GM19395 (cell line): ENCODE data around the gene TMEM167B.
"Not testable (repeated sequence)": the region's sequence is repeated elsewhere in the genome, so short reads cannot be mapped to it uniquely, and the experiment has no call there.

Source experiments
- ATAC-seq: cut with Tn5 transposase; IDR thresholded peaks from one replicate; pipeline ENCODE4 v1.9.1; 2021; ENCODE audit warnings: mild to moderate bottlenecking, moderate library complexity; ENCODE audit not compliant: unreplicated experiment

TMEM167B gene

DNA sequence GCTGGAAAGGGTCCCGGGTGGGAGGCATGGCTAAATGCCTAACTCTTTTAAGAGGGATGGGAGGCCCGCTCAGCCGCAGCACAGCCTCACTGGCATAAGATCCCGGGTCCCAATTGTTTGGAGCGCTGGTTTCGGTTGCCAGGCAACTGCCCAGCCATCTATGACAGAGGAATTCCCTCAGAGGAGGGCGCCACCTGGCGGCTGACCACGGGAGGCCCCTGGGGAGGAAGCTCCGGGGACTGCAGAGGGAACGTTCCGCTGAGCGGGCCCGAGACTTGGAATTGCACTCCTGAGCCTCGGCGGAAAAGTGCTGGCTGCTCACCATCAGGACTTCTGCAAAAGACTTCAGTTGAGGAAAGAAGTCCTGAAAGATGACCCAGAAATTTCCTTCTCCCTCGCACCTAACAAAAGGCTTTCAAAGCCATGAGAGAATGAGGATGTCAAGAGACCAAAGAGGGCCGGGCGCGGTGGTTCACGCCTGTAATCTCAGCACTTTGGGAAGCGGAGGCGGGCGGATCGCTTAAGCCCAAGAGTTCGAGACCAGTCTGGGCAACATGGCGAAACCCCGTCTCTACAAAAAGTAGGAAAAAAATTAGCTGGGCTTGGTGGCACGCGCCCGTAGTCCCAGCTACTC, 22.2 kb downstream of the TMEM167B start:
- ATAC-seq: peak; percentile 71

DNA sequence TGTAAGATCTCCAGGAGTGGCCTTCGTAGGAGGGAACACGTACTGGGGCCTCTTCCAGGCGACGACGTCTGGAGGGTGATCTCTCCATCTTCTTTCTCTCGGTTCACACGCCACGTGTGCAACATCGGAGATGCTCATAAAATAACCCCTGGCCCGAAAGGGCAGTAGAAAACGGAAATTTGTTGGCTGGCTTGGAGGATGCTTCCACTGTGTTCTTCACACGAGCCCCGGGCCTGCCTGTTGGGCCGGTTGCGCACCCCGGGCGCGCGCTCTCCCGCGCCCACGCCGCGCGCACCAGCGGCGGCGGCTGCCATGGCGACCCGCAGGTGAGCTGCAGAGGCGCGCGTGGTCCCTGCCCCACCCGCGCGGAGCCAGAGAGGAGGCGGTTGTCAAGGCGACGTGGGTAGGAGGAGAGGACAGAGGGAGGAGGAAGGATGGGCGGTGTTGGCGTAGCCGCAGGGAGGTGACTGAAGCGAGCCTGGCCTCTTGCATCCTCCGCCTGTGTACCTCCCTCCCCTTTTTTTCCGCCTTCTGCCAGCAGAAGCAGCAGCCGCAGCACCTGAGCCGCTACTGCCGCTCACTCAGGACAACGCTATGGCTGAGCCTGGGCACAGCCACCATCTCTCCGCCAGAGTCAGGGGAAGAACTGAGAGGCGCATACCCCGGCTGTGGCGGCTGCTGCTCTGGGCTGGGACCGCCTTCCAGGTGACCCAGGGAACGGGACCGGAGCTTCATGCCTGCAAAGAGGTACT, 23.2 kb downstream of the TMEM167B start, which contains the start of gene ELAPOR1:
TSS of gene ELAPOR1 (plus strand) at position 526 of the 752 bp plus-strand sequence. CDS start at position 595, 69 bp downstream.
- peak; percentile 54 for ATAC-seq

DNA sequence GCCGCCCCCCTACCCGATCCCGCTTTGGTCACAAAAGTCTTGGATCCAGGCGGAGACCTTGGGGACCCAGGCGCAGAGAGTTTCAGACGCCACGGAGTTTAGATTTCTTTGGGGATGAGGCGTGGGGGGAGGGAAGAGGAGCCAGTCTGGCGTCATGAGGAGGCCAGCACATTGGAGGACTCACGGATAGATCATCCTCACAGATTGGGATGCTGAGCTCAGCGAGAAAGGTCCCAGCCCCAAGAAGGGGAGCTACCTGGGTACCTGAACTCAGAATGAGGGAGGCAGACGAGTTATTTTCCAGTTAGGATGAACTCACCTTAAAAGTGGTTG, 23.7 kb downstream of the TMEM167B start:
- no peak for ATAC-seq

DNA sequence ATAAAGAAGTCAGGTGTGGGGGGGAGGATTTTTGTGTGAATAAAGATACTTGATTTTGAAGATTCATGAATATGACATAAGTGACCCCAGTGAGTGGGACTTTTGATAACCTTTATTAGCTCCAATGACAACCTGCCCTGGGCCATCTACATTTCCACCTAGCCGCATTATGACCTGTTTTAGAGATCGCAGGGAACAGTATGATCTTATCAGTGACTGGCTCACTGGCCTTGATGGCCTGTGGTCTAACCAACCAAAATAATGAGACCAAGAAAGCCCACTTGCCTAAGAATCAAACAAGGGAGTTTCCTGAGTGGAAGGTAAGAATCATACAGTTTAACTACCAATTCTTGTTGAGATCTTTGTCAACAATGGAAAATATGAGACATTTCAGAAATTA, 25.1 kb downstream of the TMEM167B start:
- no peak for ATAC-seq

DNA sequence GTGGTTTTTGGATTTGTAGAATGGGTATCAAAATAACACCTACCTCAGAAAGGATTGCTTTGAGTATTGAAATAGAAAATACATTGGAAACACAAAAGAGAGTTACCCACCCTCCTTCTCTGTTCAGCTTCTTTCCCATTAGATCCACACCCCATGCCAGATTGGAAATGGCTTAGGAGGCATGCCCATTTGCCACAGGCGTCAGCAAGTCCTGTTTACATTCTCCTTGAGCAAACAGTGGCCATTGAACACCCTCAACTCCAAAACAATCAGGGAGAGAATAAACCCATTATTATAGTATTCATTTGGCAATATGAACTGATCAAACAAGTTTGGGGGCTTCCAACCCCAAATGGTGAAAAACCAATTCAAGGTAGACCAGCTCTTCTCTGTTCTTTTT, 25.7 kb downstream of the TMEM167B start:
- ATAC-seq: no peak

DNA sequence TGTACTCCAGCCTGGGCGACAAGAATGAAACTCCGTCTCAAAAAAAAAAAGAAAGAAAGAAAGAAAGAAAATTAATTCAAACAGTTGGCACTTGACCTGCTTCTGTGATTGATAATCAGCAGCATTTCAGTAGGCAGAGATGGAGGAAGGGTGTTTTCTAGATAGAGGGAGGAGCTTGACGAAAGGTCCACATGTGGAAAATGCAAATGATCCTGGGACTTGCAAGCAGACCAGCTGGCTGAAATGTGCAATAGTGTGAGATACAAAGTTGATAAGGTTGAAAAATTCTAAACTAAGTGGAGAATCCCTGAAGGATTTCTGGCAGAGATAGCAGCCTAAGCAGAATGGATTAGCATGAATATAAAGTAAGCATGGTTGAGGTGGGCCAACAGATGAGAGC, 27.5 kb downstream of the TMEM167B start:
- no peak for ATAC-seq

DNA sequence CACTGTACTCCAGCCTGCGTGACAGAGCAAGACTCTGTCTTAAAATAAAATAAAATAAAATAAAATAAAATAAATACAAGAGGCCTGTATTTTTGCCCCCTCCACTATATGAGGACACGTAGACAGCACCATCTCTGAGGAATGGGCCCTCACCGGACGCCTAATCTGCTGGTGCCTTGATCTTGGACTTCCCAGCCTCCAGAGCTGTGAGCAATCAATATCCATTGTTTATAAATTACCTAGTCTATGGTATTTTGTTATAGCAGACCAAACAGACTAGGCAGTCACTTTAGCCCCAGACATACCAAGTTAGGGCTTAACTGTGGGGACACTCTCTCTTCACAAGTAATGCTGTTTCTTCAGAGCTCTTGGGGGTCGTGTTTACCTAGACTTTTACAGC, 29.8 kb downstream of the TMEM167B start:
- no peak for ATAC-seq

DNA sequence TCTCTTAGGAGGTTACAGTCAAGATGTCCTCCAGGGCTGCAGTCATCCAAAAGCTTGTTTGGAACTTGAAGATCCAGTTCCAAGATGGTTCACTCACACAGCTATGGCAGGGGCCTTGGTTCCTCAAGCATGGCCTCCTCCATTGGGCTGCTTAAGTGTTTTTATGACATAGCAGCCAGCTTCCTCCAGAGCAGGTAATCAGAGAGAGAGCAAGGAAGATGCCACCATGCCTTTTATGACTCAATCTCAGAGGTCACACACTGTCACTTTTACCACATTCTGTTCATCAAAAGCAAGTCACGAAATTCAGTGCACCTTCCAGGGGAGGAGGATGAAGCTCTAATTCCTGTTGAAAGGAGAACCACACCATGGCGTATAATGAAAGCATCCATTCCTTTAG, 40.5 kb downstream of the TMEM167B start:
- no peak for ATAC-seq

DNA sequence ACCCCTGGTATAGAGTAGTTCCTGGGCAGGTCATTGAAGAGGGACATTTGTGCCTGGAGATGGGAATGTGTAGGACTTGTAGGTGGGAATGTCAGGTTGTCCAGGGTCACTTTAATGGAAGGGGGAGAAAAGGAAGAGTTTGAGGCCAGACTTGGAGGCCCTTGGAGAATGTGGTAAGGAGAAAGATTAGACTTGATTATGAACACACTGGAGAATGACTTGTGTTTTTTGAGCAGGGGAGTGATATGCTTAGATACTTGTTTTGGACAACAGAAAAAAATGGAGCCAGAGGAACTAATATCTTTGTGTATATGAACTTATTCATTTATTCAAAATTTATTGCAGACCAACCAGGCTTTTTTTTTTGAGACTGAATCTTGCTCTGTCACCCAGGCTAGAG, 41.2 kb downstream of the TMEM167B start:
- no peak for ATAC-seq

DNA sequence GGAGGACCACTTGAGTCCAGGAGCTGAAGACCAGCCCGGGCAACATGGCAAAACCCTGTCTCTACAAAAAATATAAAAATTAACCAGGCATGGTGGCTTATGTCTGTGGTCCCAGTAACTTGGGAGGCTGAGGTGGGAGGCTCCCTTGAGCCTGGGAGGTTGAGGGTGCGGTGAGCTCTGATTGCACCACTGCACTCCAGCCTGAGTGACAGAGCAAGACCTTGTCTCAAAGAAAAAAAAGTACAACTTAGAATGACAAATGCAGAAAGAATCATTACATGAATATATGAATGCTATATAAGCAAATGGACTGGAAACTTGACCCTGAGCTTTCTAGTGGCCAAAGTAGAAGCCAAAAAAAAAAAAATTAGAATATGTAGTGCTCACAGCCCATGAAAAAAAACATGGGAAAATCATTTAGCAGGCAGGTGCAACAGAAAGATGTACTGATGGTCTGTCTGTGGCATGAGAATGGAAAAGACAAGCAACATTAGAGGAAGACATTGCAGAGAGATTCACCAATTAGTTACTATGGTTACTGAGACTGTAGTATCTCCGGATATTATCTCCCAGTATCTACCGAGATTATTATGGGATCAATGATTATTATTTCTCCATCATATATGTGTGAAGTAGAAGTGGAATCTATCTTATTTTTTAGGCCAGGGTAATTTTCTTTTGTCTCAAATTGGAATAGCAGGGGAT, 42.6 kb downstream of the TMEM167B start:
- no peak for ATAC-seq

DNA sequence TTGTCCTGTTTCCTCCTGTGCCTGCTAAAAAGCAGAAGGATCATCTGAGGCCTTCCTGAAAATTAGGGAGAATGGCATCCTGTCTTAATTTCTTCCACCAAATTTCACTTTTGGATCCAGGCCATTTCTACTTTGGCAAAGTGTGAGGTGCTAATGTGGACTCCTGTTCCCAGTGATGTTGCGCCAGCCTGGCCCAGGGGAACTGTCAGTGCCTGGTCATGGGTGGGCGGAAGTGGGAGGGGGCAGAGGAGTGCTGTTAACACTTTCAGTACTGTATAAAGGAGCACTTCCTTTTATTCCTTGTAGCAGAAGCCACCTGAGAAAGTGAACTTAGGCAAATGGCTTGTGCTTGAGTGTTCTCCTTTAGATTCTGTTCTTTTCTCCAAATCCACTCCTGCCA, 43.3 kb downstream of the TMEM167B start:
- ATAC-seq: peak; percentile 85

DNA sequence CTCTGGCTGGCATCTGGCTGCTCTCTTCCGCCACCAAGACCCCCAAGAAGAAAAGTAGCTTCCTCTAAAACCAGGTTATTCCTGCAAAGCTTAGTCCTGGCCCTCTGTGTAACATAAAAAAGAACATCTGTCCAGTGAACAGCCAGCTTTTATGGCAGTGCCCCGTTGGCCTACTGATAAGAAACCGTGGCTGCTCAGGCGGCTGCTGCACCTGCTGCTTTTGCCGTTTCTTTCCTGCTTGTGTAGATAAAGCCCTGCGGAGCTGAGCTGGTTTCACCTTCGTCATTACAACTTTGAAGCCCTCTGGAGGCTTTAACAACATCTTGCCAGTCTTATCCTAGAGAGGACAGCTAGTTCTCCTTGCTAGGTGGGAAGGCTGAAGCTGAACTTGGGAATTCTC, 43.9 kb downstream of the TMEM167B start:
- ATAC-seq: peak; percentile 54

DNA sequence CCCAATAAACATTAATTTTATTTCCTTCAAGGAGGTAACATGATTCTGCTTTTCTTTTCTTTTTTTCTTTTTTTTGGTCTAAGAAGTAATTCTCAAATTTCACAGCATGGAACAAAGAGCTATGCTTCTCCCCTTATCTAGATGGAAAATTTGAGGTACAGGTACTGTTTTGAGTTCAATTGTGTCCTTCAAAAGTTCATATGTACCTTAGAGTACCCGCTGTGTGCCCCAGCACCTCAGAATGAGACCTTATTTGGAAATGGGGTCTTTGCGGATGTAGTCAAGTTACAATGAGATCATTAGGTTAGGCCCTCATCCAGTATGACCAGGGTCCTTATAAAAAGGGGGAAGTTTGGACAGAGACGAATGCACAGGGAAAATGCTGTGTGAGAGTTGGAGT, 45.4 kb downstream of the TMEM167B start:
- ATAC-seq: no peak

DNA sequence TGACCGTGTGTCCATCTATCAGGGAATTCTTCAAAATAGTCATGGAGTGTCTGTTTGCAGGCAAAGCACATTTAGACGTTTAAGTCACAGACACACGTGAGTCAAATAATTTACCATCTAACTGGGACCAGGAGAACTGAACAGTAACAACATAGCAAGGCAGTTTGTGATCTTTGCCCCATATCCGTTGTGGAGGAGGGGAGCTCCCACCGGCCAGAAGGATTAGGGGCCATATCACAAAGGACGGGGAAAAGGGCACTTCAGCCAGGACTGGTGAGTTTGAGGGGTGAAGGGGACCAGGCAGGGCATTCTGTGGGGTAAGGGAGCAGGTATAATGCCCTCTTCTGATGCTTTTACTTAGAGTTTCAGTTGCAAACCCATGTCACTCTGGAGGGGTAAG, 46.2 kb downstream of the TMEM167B start:
- no peak for ATAC-seq

DNA sequence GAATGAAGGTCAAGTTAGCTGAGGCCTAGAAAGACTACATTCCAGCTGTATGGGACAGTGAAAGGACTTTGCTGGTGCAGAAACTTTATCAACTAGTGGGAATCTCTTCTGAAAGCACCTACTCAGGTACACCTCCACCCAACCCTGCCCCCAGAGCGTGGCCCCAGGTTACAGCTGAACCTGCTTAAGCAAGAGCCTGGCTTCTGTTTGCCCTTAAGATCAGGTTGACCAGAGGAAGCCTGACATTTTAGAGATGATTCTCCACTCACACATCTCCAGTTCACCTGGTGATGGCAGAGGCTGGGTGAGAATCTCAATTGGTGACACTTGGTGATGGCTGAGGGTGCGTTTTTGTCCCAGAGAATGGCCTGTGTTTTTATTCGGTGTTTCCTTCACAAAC, 47.4 kb downstream of the TMEM167B start:
- ATAC-seq: no peak

DNA sequence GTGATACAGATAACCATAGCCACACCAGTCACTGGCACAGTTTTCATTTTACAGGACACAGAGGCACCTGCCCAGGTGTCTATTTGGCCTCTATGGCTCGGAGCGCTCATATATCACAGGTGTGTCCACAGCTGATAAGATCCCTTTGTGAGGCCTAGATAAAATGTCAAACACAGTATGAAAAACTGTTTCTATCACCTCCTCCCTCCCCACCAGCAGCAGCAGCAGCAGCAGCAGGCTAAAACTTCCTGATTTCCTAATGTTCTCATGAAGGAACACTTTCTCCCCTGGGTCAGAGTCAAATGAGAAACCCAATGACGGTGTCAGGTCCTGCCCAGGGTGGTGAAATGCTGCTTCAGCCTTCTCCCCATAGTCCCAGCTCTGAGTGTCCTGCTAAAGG, 47.8 kb downstream of the TMEM167B start:
- no peak for ATAC-seq

DNA sequence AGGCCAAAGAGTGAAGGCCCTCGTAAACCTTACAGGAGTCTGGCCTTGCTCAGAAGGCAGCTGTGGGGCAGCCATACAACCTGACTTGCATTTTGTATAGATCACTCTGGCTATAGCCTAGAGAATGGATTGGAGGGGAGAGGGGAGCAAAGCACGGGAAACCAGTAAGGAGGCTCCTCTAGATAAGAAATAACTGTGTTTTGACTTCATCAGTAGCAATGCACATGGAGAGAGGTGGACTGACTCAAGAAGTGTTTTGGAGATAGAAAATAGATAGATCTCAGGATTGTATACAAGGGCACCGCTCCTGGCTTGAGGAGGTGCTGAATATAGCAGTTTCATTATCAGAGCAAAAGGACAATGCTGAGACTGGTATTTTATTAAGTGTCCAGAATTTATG, 49.8 kb downstream of the TMEM167B start:
- no peak for ATAC-seq

DNA sequence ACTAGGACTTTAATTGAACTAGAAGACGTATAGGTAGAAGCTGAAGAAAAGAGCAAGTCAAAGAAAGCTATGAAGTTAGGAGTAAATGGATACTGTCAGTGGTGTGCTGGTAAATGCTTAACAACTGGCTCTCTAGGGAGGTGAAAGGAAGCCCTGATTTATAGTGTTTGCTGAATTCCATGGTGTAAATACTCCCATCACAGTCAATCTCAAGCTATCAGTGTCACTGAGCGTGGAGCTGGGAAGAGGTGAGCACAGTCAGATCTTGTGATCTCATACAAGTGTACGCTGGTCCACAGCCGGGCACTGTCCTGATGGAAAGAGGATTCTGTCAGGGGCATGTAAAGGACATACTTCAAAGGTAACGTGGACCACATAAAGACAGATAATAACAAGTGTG, 51.7 kb downstream of the TMEM167B start:
- no peak for ATAC-seq

DNA sequence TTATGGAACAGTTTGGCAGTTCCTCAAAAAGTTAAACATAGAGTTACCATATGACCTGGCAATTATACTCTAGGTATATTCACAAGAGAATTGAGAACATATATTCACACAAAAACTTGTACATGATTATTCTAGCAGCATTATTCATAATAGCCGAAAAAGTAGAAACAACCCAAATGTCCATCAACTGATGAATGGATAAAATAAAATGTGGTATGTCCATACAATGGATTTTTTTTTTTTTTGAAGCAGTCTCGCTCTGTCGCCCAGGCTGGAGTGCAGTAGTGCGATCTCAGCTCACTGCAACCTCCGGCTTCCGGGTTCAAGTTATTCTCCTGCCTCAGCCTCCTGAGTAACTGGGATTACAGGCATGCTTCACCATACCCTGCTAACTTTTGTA, 52.2 kb downstream of the TMEM167B start:
- ATAC-seq: not testable (repeated sequence)
